GM21447 (cell line): ENCODE data around the gene TMPRSS13.
"Not testable (repeated sequence)": the region's sequence is repeated elsewhere in the genome, so short reads cannot be mapped to it uniquely, and the experiment has no call there.

Source experiments
- ATAC-seq: cut with Tn5 transposase; IDR thresholded peaks from one replicate; pipeline ENCODE4 v1.9.1; 2021; ENCODE audit not compliant: unreplicated experiment

Gene TMPRSS13

DNA sequence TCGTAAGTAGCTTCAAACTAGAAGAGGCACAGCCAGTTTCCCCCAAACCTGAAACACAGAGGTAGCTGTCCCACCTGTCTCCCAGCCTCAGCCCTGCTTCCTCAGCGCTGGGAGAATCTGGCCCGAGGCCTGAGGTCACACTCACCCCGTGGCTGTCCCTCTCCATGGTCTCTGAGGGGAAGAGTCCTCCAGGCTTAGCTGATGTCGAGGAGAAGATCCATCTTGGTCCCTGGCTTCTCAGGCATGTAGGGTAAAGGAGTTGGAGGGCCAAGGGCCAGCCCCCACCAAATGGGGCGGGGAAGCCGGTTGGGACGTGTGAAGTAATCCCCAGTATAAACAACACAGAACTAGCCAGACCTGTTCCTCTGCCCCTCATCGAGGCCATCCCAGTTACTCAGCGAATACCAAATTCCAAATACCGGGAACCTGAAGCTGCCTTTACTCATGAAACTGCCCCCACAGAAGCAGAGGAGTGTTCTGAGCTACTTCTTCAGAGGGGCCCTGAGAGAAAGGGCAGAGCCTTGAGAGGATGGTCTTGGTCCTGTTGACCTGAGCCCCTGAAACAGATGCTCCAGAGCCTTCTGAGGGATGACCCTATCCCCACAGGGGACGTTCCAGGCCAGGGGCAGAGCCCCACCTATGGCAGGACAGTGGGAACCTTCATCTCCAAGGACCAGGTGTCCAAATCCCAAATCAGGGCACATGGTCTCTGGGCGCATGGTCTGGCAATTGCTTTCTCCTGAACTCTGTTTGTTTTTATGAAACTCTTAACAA, at the start of gene TMPRSS13:
TMPRSS13 (minus strand) TSS at position 261 of the 774 bp plus-strand sequence; CDS start at position 166, 95 bp downstream.
- ATAC-seq = no peak

DNA sequence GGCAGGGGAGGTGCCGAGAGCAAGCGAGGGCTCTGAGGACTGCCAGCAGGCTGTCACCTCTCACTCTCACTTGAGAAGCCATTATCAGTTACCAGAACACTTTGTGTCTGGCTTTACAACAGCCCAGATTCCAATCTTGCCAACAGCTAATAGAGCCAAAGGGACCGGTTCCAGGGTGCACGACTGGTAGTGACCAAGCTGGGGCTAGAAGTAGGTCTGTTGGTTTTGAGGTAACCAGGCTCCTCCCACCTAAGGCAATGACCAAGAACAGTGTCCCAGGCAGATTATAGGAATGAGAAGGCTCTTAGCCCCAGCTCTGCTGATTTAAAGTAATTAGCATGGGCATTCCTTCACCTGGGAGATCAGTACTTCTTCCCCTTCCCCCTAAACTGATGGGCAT, 49.8 kb upstream of the TMPRSS13 start:
- ATAC-seq = no peak

DNA sequence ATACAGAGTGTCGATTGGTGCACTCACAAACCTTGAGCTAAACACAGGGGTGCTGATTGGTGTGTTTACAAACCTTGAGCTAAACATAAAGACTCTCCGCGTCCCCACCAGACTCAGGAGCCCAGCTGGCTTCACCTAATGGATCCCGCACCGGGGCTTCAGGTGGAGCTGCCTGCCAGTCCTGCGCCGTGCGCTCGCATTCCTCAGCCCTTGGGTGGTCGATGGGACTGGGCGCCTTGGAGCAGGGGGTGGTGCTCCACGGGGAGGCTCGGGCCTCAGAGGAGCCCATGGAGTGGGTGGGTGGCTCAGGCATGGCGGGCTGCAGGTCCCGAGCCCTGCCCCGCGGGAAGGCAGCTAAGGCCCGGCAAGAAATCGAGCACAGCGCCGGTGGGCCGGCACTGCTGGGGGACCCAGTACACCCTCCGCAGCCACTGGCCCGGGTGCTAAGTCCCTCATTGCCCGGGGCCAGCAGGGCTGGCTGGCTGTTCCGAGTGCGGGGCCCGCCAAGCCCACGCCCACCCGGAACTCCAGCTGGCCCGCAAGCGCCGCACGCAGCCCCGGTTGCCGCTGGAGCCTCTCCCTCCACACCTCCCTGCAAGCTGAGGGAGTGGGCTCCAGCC, 49.2 kb upstream of the TMPRSS13 start:
- not testable (repeated sequence) for ATAC-seq

DNA sequence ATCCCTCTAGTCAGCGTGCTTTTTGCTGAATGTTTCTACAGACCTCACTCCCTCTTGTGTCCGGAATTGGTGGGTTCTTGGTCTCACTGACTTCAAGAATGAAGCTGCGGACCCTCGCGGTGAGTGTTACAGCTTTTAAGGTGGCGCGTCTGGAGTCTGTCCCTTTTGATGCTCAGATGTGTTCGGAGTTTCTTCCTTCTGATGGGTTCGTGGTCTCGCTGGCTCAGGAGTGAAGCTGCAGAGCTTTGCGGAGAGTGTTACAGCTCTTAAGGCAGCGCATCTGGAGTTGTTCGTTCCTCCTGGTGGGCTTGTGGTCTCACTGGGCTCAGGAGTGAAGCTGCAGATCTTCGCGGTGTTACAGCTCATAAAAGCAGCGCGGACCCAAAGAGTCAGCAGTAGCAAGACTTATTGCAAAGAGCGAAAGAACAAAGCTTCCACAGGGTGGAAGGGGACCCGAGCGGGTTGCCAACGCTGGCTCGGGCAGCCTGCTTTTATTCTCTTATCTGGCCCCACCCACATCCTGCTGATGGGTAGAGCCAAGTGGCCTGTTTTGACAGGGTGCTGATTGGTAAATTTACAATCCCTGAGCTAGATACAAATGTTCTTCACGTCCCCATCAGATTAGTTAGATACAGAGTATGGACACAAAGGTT, 48.5 kb upstream of the TMPRSS13 start:
- not testable (repeated sequence) for ATAC-seq

GRCh38 chr11:117977029-117977428, 47.8 kb upstream of the TMPRSS13 start:
- ATAC-seq = no peak

GRCh38 chr11:117976445-117976844, 47.2 kb upstream of the TMPRSS13 start:
- no peak for ATAC-seq

- ATAC-seq = no peak
Observed at GRCh38 chr11:117973503-117973860, 44.3 kb upstream of the TMPRSS13 start.

DNA sequence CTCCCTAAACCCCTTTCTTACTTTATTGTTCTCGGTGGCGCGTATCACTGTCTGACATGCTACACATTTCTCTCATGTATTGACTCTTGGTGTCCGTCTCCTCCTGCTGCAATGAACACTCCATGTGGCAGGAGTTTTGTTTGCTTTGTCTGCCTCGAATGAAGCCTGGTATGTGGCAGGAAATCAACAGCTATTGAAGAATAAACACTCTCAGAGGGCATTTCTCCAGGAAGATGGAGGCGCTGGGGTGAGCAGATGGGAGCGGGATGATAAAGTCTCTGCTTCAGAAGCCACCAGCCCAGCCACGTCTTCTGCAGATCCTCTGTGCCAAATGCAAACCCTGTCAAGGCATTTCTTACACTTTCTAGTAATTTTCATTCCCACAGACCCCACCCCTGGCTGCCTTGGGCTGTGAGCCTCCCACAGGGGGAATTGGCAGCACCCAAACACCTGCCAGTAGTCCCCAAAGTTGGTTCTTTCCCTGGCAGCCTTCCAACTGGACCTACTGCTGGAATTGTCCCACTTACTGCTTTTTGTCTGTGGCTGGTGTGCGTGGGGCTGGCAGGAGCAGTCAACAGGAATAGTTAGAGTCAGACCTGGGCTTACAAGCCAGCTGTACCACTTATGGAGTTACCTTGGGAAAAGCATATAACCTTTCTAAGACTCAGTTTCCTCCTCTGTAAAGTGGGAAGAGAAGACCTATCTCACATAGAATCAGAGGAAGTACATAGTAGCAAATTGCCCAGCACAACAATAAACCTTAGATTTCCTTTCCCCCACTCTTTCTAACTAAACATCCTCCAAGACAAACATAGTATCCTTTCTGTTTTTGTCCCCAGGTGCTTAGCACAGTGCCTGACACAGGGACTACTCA, 43.7 kb upstream of the TMPRSS13 start:
- no peak for ATAC-seq

DNA sequence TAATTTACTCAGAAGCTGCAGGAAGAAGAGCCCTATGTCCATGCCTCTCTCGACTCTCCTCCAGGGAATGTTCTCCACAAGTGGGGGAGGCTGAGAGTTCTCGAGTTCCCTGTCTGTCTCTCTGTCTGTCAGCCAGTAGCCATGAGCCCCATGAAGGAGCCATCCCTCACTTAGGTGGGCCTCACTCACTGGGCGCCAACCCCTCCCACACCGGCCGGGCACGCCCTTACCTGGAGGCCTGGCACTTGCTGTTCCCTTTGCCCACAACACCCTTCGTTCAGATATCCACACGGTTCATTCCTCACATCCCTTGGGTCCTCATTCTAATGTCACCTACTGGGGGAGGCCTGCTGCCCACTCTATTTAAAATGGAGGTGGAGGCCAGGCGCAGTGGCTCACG, 42.8 kb upstream of the TMPRSS13 start:
- no peak for ATAC-seq

- no peak for ATAC-seq
Observed at GRCh38 chr11:117970400-117971024, 41.3 kb upstream of the TMPRSS13 start.

DNA sequence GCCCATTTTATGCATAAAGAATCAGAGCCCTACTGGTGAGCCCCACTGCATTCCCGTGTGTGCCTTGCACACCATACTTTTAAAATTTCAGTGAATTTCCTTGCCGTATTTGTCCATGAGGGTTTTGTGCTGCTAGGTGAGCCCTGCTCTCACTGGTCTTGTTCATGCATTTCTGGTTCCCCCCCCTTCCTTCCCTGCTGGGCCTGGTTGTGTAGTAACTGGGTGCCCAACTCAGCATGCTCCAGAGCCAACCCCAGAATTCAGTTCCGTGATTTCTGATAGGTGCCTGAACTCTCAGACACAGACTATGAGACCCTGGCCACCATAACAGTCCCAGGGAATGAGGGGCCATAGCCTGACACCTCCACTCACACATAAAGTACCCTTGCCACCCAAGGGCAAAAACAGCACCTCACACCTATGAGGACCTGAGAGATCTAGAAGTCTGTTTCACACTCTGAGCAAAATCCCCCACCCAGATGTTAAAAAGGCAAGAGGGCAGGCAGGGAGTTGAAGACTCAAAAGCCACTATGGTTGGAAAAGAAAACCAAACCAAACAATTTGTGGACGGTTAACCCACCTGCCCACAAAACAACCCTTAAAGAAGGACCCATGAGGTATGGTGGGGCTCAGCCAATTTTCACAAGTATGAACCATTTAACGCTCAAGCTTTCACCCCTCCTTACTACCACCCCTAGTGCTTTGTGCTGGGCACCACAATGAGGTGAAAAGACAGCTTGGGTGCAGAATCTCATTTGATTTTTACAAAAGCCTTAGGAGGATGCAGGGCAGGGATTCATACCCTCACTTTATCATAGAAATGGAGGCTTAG, 40.2 kb upstream of the TMPRSS13 start:
- no peak for ATAC-seq

- ATAC-seq = no peak
Observed at GRCh38 chr11:117966908-117967307, 37.7 kb upstream of the TMPRSS13 start.

GRCh38 chr11:117962826-117963225, 33.6 kb upstream of the TMPRSS13 start:
- ATAC-seq = no peak

DNA sequence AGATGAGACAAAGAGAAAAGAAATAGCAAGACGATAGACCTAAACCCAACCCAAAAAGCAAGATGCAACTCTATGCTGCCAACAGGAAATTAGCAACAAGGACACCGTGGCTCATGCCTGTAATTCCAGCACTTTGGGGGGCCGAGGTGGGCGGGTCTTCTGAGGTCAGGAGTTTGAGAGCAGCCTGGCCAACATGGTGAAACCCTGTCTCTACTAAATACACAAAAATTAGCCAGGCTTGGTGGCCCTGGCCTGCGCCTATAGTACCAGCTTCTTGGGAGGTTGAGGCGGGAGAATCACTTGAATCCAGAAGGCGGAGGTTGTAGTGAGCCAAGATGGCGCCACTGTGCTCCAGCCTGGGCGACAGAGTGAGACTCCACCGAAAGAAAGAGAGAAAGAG, 32.7 kb upstream of the TMPRSS13 start:
- ATAC-seq = no peak

DNA sequence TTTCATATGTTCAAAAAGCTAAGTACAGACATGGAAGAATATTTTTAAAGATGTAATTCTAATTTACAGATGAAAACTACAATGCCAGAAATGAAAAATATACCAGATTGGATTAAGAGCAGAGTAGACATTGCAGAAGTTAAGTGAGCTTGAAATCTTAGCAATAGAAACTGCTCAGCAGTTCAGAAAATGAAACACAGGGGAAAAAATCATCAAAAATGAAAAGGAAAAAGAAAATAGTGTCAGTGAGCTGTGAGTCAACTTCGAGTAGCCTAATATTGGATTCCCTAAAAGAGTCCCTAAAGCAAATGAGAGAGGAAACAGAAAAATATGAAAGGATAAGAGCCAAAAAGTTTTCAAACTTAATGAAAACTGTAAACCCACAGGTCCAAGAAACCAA, 31.2 kb upstream of the TMPRSS13 start:
- no peak for ATAC-seq

GRCh38 chr11:117959438-117960149, 30.4 kb upstream of the TMPRSS13 start:
- ATAC-seq = no peak

- ATAC-seq = no peak
Observed at GRCh38 chr11:117958949-117959348, 29.7 kb upstream of the TMPRSS13 start.

DNA sequence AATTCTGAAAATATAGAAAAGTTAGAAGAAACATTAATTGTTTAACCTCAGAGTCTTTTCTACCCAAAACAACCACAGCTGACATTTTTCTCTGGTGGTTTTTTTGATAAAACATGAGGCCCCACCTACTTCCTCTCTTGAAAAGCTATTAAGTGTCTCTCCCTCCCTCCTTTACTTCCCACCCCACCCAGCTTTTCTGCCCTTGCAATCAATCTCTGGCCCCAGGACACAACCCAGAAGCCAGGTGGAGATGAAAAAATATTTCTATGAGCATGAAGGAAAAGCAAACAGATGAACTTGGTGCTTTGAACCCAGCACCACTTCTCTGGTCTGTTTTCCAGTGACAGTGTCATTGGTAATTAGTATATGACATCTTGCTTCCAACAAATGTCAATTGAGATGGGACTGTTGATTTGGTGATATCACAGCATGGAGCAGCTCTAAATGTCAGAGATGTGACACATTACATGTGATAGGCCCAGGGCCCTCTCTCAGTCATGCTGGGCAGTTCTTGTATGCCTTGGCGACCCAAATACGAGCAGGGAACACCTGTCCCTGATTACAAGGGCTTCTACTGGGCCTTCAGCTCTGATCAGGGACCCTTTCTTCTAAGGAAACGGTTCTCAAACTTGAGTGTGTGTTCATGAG, 23.9 kb upstream of the TMPRSS13 start:
- ATAC-seq = no peak
